Posterior cingulate gyrus (tissue), 11 donors: Measurements from ENCODE around the gene TSPAN1.

Source experiments
- DNase-seq, 10 donors: peaks; one replicate each; pipeline versions ENCODE4 v3.0.0 to v3.0.0-alpha.2; 2020 to 2021; ENCODE audit warnings: mixed read lengths in 3 of 10
- intact Hi-C: fragments of 100-400 bp; cut with DNase I; formaldehyde crosslinking; loops from one replicate; pipeline ENCODE4 v1.15.1; 2023

The TSPAN1 gene, protein sequence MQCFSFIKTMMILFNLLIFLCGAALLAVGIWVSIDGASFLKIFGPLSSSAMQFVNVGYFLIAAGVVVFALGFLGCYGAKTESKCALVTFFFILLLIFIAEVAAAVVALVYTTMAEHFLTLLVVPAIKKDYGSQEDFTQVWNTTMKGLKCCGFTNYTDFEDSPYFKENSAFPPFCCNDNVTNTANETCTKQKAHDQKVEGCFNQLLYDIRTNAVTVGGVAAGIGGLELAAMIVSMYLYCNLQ

DNA sequence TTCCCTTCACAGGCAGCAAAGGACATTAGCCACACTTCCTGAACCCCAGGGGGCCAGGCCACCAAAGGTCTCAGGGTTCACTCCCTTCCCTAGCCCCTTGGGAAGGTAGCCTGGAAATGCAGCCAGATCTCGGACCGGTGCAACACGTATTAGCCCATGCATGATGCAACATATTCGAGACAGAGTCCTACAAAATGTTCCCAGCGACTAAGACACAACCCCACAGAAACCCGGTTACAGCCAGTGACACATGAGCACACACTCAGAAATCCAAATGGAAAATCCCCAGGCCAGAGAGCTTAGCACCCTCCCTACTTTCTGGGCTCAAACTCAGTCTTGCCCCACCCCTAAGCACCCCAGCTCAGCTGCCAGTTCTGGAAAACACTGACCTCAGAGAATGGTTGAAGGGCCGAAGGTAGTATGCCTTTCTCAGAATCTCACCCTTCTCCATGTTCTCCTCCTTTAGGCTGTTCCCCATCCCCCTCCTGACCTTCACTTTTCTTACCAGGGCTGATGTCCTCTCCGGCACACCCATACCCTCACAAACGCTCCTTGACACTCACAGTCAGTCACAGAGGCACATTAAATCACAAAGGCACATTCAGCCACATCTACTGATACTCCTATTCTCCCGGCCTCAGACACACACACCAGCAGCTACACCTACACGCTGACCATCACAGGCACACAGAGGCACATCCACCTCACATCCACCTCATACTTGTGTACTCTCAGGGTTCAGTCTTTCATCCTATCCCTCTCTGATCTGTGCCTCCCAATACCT, at the start of gene TSPAN1:
Gene TSPAN1, plus strand, starts transcription at position 640 of the 784 bp plus-strand sequence. CDS start 6,021 bp downstream, outside the sequence.
- intact Hi-C loops = loop anchor here (5.0 kb wide), 1 partner anchor 42 kb away; the partner anchor contains the start of gene PIK3R3
- DNase-seq = peak in 2 of 10 donors; percentile 36 to 69

GRCh38 chr1:46128344-46128743, 46.5 kb upstream of the TSPAN1 start:
- intact Hi-C loops = no loop called here
- no peak for DNase-seq

DNA sequence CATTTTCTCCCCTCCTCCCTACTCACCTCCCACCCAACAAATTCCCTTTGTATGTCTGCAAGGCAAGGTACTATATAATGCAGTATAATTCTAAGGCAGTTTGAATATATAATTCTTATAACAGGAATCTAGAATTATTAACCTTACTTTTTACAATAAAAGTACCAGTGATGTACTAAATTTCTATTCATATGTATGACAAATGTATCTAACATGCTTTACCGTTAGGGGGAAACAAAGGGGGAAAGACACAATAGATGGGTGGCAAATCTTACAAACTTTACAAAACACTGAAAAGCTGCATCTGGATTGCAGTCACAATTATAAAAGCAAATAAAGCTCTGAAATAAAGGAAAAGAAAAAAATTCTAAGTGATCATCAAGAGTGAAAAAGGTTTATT, 44.8 kb upstream of the TSPAN1 start:
- intact Hi-C loops = loop anchor here (5.0 kb wide), 2 partner anchors 47 to 93 kb away; partner anchors contain the start of genes P3R3URF and TSPAN1

GRCh38 chr1:46130606-46131005, 44.3 kb upstream of the TSPAN1 start:
- DNase-seq = no peak

More for the DNA sequence above, 44.8 kb upstream of the TSPAN1 start:
- no peak for DNase-seq

GRCh38 chr1:46131093-46131492, 43.8 kb upstream of the TSPAN1 start:
- no peak for DNase-seq
- intact Hi-C loops = loop anchor here (5.0 kb wide), 2 partner anchors 46 to 94 kb away; partner anchors contain the start of genes P3R3URF and TSPAN1

More at GRCh38 chr1:46130606-46131005, 44.3 kb upstream of the TSPAN1 start:
- intact Hi-C loops = loop anchor here (5.0 kb wide), 2 partner anchors 47 to 93 kb away; partner anchors contain the start of genes P3R3URF and TSPAN1

GRCh38 chr1:46131712-46132528, 43.0 kb upstream of the TSPAN1 start:
- intact Hi-C loops = loop anchor here (5.0 kb wide), 2 partner anchors 45 to 95 kb away; partner anchors contain the start of genes P3R3URF and TSPAN1
- DNase-seq = peak in 6 of 10 donors; percentile 5 to 84 (median 22)

DNA sequence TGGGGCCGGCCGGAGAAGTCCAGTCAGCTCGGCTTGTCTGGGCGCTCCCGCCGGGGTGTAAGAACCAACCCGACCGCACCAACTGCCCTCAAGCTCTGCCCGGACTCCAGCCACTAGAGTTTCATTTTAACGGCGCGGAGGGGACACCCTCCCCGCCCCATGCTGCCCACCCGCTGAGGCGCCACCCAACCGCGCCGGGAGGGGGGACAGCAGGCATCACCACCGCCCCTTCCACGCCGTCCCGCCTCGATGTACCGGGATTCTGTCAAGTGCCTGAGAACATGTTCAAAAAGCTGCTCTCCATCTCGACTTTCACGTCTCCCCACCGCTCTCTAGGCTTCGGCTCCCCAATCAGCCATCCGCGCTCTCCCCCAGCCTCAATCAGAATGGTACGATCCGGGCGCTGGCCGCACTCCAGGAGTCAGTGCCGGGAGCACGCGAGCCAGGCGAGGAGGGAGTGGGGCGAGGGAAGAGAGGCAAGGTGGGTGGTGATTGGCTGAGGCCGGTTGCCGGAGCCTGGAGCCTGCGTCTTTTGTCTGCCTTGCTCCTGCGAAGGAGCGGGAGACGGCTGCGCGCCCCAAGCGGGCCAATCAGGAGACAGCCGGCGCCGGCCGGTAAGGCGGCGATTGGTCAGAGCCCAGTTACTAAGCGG, 42.2 kb upstream of the TSPAN1 start, which contains the start of gene PIK3R3:
Gene PIK3R3, minus strand, starts transcription at position 101 of the 652 bp plus-strand sequence. CDS start 677 bp downstream, outside the sequence.
- peak; percentile 95 to 100 (median 98) for DNase-seq
- intact Hi-C loops = loop anchor here (5.0 kb wide), 2 partner anchors 45 to 95 kb away; partner anchors contain the start of genes P3R3URF and TSPAN1

GRCh38 chr1:46133181-46133658, 41.7 kb upstream of the TSPAN1 start:
- DNase-seq = no peak
- intact Hi-C loops = loop anchor here (5.0 kb wide), 2 partner anchors 44 to 96 kb away; partner anchors contain the start of genes P3R3URF and TSPAN1

DNA sequence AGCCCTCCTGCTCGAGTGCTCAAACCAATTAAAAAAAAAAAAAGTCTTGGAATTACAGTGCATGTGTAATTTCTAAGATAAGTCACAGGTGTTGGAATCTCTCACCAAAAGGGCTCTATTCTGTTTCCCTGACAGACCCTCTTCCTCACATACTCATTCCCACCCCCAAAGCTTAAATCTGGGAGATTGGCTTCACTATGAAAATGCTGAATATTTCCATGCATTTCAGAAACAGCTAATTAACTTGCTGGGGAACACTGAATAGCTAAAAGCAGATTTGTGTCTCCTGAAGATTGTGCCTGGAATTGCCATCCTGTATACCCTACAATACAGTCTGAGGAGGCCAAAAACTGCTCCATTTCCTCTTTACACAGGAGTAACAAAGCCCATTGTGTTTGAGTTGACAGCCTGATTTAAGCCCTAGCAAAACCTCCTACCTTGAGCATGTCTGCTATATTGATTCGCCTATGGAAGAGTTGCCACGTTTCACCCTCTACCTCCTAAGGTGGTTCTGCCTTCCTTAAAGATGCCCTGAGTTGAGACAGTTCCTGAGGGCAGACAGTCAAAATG, 41.0 kb upstream of the TSPAN1 start:
- no peak for DNase-seq
- intact Hi-C loops = loop anchor here (5.0 kb wide), 2 partner anchors 43 to 97 kb away; partner anchors contain the start of genes P3R3URF and TSPAN1

- no peak for DNase-seq
- intact Hi-C loops = loop anchor here (5.0 kb wide), 2 partner anchors 43 to 97 kb away; partner anchors contain the start of genes P3R3URF and TSPAN1
These were observed 40.1 kb upstream of the TSPAN1 start for GRCh38 chr1:46134660-46135331.

- intact Hi-C loops = no loop called here
- DNase-seq = no peak
These were observed 38.2 kb upstream of the TSPAN1 start for GRCh38 chr1:46136711-46137110.

GRCh38 chr1:46137916-46138315, 37.0 kb upstream of the TSPAN1 start:
- DNase-seq = no peak
- intact Hi-C loops = no loop called here

DNA sequence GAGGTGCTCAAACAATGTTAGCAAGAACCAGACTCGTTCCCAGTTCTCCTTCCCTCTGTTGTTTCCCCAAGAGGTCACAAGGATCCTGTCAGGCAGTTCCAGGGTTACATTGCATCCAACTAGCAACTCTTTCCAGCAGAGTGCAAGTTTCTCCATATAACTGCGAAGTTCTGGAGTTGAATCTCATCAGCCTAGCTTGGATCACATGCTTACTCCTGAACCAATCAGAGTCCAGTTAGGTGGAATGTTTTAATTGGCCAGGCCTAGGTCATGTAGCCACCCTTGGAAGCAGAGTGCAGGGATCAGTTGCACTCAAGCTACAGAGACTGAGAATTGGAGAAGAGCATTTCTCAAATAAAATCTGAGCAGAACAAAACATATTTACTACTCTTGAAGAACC, 26.6 kb upstream of the TSPAN1 start:
- intact Hi-C loops = no loop called here
- no peak for DNase-seq

- intact Hi-C loops = no loop called here
- no peak for DNase-seq
These were observed 24.8 kb upstream of the TSPAN1 start for GRCh38 chr1:46150085-46150484.

DNA sequence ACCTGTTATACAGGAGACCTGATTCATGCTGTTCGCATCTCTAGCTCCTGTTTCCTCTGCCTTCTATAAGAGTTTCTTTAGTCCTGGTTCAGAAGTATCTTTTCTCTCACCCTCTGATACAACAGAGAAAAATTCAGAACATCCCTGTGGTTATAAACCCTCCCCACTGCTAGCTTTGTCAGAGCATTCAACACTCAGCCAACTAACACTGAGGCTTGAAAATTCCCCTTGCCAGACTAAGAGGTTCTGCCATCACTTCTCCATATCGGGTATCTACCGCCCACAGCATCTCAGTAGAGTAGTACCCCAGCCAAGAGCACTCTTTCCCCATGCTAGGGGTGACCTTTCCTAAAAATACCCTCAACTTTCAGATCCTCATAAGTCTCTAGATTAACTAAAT, 22.9 kb upstream of the TSPAN1 start:
- intact Hi-C loops = no loop called here
- DNase-seq = no peak

- intact Hi-C loops = no loop called here
- no peak for DNase-seq
These were observed 21.7 kb upstream of the TSPAN1 start for GRCh38 chr1:46153228-46153627.

- intact Hi-C loops = no loop called here
- DNase-seq = no peak
These were observed 21.2 kb upstream of the TSPAN1 start for GRCh38 chr1:46153732-46154131.

GRCh38 chr1:46157916-46158311, 17.0 kb upstream of the TSPAN1 start:
- no peak for DNase-seq
- intact Hi-C loops = no loop called here
